ENCODE data around the gene C11orf58.

DNA sequence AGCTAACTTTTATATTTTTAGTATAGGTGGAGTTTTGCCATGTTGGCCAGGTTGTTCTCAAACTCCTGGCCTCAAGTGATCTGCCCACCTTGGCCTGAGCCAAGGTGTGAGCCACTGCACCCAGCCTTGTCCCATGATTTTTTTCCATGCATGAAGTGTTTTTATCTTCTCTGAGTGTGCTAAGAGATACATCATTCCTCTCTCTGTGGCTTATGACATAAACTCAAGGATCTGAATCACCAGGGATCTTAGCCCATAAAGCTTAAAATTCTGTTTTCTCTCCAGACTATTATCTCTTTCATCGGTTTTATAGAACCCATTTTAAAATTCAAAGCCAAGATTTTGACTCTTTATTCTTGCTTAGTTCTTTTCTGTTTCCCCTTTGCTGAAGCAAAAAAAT is 48.4 kb upstream of the C11orf58 start:
- TF ChIP-seq EZH2 (IDR thresholded peaks at IDR 0.05; ENCODE audit: insufficient read depth, poor library complexity, severe bottlenecking) (no peak), EZH2phosphoT487 (IDR thresholded peaks at IDR 0.05; ENCODE audit: insufficient read depth, low read depth) (no peak)

Measured in GM23248 (cell line).